GM13976 (cell line): ENCODE measurements around the gene ETNK2.

Source experiments
- DNase-seq: peaks from one replicate; pipeline ENCODE4 v3.0.0; 2012; ENCODE audit warnings: low spot score
- CTCF ChIP-seq: IDR thresholded peaks from 2 replicates; pipeline ENCODE4 v1.5.1; 2012; ENCODE audit warnings: borderline replicate concordance, mild to moderate bottlenecking; ENCODE audit not compliant: insufficient read depth; ENCODE audit errors: extremely low read depth, missing control alignments, control extremely low read depth
- in situ Hi-C: fragments of 300-500 bp; cut with MboI; formaldehyde crosslinking; loops from one replicate; pipeline ENCODE4 v1.12.0; 2022; ENCODE audit warnings: low sequenced_read_pairs, mixed read lengths, inconsistent platforms; ENCODE audit not compliant: unreplicated experiment

Gene ETNK2

DNA sequence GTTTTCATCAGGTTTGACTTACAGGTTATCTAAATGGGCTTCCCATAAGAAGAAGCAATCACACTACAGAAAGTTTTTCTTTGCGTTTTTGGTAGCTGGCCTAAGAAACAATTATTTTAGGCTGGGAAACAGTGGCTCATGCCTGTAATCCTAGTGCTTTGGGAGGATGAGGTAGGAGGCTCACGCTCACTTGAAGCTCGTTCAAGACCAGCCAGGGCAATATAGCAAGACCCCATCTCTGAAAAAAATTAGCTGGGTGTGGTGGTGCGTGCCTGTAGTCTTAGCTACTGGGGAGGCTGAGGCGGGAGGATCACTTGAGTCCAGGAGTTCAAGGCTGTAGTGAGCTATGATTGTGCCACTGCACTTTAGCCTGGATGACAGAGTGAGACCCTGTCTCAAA is 15.9 kb upstream of the ETNK2 start:
- TF ChIP-seq CTCF: no peak
- in situ Hi-C loops: loop anchor here (10.0 kb wide), 1 partner anchor 197 kb away; no protein-coding TSS in a partner anchor
- DNase-seq: no peak

DNA sequence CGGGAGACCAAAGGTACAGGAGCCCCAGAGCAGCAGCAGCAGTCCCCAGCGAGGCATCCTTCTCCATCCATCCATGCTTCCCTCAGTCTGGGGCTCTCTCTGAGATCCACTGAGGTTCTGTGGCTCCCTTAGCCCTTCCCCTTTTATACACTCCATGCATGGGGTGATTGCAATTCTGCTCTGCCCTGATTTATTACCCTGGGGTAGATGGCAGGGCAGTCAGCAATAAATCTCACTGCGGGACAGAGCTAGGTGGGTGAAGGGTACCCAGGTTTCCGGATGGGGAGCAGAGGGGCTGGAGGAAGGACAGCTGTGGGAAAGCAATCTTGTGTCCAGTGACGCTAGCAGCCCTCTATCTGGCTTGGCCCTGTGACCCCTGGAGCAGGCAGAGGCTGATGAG is 14.4 kb upstream of the ETNK2 start, which contains the start of gene REN:
REN (minus strand) TSS at position 119 of the 400 bp plus-strand sequence; CDS start at position 75, 44 bp downstream.
- no peak for DNase-seq
- in situ Hi-C loops: loop anchor here (10.0 kb wide), 1 partner anchor 199 kb away; no protein-coding TSS in a partner anchor
- no peak for TF ChIP-seq CTCF

DNA sequence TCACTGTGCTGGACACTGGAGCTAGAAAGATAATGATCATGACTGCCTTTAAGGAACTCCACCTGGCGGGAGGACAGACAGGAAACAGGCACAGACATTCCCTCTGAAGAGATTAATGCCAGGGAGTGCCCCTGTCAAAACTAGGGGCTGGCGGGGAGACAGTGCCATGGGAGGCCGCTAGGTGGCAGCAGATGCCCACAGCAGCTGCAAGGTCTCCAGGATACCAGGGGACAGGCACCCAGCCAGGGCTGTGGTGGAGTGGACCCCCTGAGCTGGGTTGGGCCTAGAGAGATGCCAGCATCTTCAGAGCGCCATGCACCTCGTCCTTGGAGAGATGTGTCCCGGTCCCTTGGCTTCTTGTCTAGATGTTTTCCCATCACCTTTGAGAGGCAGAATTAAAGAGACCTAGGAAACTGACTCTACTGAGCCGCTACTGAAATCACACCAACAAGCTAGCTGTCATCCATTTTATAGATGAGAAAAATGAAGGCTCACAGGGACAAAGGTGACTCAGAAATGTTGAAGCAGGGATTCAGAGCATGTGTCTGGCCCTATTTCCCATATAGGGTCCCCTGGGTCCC is 10.7 kb upstream of the ETNK2 start:
- in situ Hi-C loops: loop anchor here (10.0 kb wide), 1 partner anchor 202 kb away; no protein-coding TSS in a partner anchor
- TF ChIP-seq CTCF: peak; percentile 96
- peak; percentile 87 for DNase-seq

GRCh38 chr1:204161609-204162493 is 10.0 kb upstream of the ETNK2 start:
- no peak for TF ChIP-seq CTCF
- DNase-seq: no peak
- in situ Hi-C loops: loop anchor here (10.0 kb wide), 1 partner anchor 203 kb away; no protein-coding TSS in a partner anchor

- DNase-seq: no peak
- no peak for TF ChIP-seq CTCF
- in situ Hi-C loops: no loop called here
These were observed 6.1 kb upstream of the ETNK2 start for GRCh38 chr1:204157962-204158361.

DNA sequence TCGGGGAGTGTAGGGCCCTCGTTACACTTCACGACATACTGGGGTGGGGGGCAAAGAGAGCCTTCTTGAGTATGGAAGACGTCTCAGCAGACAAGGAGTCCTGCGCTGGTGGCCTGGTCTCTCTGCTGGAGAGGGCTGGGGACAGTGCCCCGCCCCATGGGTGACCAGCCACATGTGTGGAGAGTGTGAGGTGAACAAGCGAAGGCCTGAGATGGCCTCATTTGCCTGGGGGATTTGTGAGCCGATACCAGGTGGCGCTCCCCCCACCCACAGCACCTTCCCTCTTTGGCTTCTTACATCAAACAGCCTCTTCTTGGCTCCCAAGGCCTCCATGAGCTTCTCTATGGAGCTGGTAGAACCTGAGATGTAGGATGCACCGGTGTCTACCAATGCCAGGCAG is 4.0 kb upstream of the ETNK2 start:
- in situ Hi-C loops: no loop called here
- no peak for TF ChIP-seq CTCF
- no peak for DNase-seq
